PC-9 (cell line): ENCODE data around the gene CA12.

ENCODE experiments used
- EZH2 ChIP-seq: fragments of 200-600 bp; sonication (generic); IDR thresholded peaks from 2 replicates; pipeline ENCODE4 v1.8.0; 2017; ENCODE audit warnings: antibody characterized with exemption, low read depth
- TF ChIP-seq, protein P1 (sequence below): fragments of 200-600 bp; sonication (generic); conservative IDR thresholded peaks from 2 replicates; pipeline ENCODE4 v1.6.1; 2017; ENCODE audit warnings: mixed run types, antibody characterized with exemption, mild to moderate bottlenecking, moderate library complexity

DNA sequence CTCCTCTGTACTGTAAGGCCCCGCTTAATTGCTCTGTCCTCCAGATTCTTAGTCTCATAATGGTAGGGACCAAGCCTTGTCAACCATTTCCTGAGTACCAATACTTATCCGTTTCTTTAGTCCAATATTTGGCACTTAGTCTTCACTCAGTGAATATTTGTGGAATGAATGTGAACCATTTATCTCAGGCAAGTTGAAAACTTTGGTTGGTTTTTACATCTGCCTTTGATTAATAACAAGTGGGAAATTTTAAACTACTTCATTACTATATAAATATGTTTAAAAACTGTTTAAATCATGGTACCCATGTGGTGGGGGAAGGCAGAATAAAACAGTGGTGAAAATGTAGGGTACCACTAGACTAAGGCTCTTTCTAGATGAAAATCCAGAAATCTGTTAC lies 15.2 kb downstream of the CA12 start:
- TF ChIP-seq, protein P1, sequence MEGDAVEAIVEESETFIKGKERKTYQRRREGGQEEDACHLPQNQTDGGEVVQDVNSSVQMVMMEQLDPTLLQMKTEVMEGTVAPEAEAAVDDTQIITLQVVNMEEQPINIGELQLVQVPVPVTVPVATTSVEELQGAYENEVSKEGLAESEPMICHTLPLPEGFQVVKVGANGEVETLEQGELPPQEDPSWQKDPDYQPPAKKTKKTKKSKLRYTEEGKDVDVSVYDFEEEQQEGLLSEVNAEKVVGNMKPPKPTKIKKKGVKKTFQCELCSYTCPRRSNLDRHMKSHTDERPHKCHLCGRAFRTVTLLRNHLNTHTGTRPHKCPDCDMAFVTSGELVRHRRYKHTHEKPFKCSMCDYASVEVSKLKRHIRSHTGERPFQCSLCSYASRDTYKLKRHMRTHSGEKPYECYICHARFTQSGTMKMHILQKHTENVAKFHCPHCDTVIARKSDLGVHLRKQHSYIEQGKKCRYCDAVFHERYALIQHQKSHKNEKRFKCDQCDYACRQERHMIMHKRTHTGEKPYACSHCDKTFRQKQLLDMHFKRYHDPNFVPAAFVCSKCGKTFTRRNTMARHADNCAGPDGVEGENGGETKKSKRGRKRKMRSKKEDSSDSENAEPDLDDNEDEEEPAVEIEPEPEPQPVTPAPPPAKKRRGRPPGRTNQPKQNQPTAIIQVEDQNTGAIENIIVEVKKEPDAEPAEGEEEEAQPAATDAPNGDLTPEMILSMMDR: no peak
- TF ChIP-seq EZH2: no peak
